HG03108 (cell line): Measurements from ENCODE around the gene FAF2.

Experiments
- ATAC-seq: cut with Tn5 transposase; IDR thresholded peaks from one replicate; pipeline ENCODE4 v1.9.1; 2021; ENCODE audit warnings: moderate library complexity; ENCODE audit not compliant: unreplicated experiment

The FAF2 gene

DNA sequence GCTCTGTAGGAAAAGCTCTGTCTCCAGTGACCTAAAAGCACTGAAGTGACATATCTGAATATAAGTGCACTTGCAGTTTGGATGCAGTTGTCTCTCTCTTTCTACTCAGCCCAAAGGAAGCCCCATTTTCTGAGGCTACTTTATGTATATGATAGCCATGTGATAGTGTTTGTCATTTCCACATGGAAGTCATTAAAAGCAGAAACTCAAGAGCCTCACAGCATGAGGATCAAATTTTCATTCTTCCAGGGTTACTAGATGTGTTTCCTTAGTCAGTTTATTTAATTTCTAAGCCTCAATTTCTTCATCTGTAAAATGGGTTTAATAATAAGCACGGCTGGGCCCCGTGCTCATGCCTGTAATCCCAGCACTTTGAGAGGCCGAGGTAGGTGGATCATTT is 52.3 kb downstream of the FAF2 start:
- no peak for ATAC-seq

DNA sequence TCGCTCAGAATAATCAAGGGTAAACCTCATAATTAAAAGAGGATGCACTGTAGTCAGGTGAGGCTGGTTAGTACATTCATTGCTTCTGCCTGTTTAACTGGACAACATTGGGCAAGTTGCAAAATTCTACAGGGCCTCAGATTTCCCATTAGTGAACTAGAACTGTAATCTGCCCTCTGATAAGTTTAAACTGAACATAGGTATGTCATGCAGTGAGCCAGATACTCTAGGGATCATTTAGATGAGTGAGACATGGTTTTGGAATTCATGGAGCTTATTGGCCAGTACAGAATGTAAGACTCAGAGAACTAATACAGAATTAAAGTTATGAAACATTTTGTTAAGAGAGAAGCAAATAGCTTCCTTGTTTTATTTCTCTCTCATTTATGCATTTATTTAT is 53.1 kb downstream of the FAF2 start:
- ATAC-seq = no peak

DNA sequence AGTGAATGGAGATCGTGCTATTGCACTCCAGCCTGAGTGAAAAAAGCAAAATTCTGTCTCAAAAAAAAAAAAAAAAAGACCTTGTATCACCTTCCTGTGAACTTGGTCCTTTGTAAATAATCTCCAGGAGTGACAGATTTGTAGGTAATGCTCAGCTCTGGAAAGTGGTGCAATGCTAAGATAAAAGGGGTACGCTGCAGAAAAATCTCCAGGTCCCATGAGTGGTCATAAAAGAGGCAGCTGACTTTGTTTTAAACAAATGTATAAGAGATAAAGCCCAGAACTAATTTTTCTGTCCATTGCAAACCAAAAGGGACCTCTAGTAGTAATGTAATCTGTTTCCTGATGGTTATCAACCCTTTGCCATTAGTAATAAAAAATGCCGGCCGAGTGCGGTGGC is 55.3 kb downstream of the FAF2 start:
- ATAC-seq = no peak

DNA sequence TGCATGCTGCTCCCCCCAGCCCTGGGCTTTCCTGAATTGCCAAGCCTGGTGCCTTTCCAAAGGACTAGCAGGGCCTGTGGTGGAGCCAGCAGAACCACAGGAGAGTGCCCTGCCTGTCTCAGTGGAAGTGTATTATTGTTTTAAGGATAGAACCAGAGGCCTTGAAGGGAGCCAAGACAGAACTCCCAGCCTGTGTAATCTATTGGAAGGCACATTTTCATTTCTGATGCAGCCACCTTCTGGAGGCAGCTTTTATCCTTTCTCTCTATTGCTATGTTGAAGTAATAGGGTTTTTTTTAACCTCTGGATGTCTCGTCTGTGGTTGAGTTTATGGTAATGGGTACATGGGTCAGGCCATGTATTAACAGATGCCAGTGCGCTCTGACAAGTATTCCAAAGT is 59.7 kb downstream of the FAF2 start:
- ATAC-seq = no peak

DNA sequence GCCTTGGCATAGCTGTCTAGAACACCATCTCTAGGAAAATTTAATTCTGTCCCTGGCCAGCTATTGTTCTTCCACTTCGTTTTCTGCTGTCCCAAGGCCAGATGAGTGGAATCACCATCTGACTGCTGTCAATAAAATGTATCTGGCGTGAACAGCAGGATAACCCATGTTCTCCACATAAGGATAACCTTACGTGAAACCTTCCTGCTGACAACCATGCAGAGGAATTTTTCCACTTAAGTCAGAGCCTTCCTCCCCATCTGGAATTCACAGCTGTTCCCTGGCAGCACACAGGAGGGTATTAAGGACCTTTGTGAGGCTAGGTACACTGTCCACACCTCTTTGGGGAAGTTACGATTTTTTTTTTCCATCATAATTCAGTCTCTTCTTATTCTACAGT is 60.4 kb downstream of the FAF2 start:
- no peak for ATAC-seq

DNA sequence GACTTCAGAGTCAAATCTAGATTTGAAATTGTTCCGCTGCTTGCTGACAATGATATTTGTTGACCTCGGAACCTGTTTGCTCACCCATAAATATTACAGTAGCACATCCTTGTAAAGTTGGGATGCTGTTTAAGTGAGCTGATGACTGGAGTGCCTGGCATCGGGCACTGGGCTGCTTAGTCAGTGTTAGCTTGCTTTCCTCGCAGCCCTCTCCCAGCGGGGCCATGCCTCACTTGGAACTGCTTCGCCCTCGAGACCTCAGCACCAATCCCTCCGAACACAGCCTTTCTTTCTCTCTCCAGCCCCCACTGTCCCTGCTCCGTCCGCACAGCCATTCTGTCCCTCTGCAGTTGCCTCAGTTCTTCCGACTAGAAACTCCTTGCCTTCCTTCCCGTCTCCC is 65.6 kb downstream of the FAF2 start:
- no peak for ATAC-seq

DNA sequence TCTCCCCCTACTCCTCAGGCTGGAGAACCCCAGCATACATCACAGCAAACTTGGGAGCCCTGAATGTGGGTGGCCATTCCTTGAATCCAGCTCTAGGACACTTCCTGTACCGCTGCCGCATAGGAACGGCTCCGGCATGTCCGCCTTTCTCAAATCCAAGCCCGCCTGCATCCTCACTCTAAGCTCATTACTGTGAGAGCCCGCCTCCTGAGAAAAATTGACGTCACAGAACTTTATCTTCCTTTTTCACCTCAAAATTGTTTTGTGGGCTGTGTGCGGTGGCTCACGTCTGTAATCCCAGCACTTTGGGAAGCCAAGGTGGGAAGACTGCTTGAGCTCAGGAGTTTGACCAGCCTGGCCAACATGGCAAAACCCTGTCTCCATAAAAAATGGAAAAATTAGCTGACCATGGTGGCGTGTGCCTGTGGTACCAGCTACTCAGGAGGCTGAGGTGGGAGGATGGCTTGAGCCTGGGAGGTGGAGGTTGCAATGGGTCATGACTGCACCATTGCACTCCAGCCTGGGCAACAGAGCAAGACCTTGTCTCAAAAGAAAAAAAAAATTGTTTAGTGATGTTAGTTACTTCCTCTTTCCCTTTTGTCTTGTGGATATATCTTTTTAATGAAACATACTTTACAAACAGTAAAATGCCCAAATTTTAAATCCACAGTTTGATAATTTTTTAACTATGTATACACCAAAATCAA is 66.2 kb downstream of the FAF2 start:
- no peak for ATAC-seq

DNA sequence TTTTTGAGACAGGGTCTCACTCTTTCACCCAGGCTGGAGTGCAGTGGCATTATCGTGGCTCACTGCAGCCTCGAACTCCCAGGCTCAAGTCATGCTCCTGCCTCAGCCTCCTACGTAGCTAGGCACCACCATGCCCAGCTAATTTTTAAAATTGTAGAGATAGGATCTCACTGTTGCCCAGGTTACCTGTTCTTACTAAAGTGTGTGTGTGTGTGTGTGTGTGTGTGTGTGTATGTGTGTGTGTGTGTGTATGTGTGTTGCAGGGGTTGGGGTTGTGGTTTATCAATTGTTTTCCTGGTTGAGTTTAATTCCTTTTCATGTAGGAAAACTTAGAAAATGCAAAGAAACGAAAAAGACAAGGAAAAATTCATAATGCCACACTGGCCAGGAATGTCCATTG is 67.2 kb downstream of the FAF2 start:
- no peak for ATAC-seq

DNA sequence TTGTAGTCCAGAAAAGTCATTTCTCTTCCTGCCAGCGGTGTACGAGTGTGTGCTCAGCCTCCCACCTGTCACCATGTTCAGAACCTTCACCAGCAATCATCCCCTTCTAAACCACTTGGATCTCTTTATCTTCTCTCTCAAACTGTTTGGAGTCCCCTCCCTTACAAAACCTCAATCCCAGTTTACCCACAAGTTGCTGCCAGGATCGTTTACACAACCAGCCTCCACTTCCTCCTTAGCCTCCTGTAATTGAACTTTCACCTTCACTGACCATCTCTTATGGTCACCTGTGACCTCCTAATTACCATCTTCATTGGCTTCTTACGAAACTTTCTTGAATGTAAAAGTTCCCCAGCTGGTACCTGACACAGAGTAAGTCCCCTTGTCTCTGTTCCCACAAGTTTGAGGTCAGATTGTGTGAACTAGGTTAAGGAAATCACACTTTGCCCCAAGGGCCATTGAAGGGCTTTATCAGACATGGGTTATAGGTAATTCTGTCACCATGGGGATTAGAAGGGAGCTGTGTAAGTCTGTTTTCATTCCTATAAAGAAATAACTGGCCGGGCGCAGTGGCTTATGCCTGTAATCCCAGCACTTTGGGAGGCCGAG is 69.0 kb downstream of the FAF2 start:
- no peak for ATAC-seq

DNA sequence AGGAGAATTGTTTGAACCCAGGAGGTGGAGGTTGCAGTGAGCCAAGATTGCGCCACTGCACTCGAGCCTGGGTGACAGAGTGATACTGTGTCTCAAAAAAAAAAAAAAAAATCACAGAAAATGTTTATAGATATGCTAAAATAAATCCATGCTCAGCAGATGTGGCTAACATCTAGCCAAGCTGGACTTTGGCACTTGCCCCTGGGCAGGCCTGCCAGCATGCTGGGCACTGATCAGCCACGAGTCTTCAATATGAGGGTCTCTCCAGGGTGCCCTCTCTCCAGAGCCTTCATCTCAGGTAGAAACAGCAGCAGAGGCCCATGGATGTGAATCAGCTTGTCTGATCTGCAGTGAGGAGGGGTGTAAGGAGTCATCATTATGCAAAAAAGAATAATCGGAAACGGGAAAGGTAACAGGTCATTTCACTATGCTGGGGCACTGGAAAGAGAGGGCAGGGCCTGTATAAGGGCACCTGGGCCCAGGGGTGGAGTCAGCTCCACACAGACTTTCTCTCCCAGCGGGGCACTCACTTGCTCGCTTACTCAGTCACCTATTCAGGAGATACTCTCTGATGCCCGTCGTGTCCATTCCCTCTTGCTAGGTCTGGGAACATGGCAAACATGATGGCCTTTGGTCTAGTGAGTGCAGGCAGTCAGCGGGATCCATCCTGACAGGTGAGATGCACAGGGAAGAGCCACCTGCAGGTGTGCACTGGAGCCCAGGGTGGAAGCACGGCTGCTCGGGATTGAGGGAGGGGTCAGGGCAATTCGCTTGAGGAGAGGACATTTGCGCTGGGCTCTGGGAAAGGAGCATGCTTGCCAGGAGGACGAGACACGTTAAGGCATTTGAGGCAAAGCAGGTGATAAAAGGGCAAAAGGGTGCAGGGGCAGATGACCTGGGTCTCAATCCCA is 71.9 kb downstream of the FAF2 start:
- no peak for ATAC-seq

DNA sequence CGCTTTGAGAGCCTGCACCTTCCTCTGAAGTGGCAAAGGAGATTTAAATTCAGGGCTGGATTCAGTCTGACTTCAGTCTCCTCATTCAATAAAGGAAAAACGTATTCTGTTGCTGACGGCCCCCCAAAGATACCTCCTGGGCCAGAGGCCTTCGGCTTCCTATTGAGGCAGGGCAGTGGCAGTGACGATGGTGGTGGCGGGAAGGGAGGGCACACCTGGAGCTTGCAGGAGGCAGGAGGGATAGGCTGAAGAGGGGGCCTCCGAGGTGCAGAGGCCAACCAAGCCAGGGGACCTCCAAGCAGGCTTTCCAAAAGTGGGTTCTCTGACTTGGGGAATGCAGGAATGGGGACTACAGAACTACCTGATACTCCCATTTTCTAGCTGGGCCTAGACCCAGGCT is 73.1 kb downstream of the FAF2 start:
- no peak for ATAC-seq

DNA sequence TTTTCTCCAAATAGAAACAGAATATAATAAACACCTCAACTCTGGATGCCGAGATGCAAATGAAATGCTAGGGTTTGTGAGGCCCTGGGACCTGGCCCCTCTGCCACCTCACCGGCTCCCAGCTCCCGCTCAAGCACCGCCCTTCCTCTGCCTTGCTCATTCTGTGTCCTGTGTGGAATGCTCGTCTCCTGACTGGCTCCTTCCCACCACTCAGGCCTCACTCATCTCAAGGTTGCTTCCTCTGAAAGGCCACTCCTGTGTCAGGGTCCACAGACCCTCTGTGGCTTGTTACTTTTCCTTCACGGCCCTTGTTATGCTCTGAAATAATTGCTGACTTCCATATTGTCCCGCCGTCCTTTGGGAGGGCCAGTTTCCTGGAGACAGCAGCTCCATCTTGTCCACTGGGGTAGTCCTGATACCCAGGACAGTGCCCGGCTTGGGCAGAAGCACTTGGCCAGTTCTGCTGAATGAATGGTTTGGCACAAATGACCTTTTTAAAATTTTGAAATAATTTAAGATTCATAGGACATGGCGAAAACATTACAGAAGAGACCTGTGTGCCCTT is 73.6 kb downstream of the FAF2 start:
- no peak for ATAC-seq

DNA sequence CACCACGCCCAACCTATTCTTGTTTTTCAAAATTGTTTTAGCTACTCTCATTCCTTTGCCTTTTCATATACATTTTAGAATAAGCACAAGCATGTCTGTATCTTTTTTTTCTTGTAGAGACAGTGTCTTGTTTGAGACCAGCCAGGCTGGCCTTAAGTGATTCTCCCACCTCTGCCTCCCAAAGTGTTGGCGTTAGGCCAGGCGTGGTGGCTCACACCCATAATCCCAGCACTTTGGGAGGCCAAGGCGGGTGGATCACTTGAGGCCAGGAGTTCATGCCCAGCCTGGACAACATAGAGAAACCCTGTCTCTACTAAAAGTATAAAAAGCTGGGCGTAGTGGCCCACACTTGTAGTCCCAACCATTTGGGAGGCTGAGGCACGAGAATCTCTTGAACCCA is 76.0 kb downstream of the FAF2 start:
- ATAC-seq = no peak

DNA sequence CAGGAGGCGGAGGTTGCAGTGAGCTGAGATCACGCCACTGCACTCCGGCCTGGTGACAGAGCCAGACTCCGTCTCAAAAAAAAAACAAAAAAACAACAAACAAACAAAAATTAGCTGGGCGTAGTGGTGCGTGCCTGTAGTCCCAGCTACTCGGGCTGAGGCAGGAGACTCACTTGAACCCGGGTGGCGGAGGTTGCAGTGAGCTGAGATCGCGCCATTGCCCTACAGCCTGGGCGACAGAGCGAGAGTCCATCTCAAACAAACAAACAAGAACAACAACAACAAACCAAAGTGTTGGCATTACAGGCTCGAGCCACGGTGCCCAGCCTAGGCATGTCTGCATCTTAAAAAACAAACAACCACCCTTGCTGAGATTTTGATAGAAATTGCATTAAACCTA is 76.8 kb downstream of the FAF2 start:
- no peak for ATAC-seq

DNA sequence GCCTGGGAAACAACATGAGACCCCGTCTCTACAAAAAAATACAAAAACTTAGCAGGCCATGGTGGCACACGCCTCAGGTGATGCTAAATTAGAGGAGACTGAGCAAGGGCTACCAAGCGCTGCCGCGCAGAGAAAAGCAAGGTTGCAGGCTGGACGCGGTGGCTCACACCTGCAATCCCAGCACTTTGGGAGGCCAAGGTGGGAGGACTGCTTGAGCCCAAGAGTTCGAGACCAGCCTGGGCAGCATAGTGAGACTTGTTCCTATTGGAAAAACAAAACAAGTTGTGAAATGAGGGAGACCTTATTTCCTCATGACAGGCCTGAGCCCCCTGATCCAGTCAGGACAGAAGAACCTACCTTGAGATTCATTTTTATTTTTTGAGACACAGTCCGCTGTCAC is 77.5 kb downstream of the FAF2 start:
- no peak for ATAC-seq

DNA sequence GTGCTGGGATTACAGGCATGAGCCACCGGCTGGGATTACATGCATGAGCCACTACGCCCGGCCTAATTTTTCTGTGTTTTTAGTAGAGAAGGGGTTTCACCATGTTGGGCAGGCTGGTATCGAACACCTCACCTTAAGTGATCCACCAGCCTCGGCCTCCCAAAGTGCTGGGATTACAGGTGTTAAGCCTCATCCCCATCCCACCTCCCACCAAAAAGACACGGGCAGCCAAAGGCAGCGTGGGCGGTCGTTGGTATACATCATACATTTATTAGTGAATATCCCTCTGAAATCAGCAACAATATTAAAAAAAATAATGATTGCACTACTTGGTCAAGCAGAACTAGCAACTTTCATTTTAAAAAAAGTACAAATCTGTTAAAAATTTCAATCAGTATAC is 78.3 kb downstream of the FAF2 start:
- ATAC-seq = no peak

DNA sequence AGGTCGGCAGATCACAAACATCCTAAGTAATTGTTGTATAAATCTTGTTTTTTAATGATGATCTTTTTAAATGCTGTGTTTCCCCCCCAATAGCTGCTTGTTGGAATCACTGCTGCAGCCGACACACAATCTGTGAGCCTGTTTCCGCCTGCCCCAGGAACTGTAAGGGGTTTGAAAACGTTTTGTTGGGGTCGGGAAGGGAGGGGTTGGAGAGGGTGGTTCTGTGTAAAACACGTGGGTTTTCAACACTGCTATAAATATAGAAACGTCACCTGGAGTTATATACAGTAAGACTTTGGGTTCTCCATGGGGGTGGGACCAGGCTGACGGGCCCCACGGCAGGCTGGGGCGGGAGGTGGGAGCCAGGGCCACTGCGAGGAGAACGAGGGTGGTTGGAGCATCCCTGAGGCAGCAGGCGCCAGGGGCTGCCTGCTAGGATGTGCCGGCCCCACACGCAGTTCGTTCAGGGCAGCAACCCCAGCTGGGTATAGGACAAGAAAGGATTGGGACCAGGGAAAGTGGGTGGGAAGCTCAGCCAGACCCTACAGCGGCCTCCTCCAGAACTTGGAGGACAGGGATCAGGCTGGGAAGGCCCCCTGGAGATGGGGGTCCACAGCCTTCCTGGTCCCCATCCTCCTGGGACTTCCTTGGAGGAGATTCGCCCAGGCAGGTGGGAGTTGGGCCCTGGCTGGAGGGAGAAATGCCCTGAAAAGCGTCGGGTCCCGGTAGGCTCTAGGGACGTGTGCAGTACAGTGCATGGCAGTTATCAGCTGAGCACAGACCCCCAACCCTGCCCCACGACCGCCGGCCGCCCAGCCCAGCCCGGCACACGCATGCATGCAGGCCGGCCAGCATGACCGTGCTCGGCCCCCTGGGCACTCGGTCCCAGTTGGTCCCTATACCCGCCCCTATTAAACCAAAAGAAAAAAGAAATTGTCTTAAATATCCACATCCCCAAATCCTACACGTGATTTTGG is 79.3 kb downstream of the FAF2 start:
- no peak for ATAC-seq

DNA sequence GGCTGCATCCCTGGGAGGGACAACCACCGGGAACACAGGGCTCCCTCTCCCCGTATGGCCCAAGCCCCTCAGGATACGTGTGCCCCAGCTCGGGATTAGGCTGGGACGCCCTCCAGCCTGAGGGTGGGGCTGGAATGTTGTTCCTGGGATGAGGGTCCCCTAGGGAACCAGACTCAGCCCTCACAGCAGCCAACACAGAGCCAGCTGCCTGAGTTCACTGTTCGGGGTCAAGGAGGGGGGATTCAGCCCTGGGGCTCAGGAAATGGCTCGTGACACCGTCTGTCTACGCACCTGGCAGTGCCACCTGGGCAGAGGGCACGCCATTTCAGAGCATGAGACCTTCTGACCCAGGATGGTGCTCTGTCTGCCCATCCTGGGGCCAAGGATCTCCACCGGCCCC is 80.1 kb downstream of the FAF2 start:
- no peak for ATAC-seq

DNA sequence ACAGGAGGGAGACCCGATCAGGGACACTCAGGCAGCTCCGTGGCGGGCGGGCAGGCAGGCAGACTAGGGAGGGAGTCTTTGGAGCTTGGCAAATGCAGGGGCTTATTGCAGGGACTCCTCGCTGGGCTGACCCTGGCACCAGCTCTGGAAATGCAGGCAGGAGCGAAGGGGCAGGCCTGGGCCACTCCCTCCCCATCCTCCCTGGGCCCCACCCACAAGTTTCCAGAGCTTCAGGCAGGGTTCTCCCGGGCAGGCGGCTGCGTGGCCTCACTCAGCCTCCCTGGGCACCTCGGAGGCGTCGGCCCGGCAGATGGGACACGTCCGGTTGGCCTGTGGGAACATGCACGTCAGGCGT is 80.6 kb downstream of the FAF2 start:
- ATAC-seq = no peak

DNA sequence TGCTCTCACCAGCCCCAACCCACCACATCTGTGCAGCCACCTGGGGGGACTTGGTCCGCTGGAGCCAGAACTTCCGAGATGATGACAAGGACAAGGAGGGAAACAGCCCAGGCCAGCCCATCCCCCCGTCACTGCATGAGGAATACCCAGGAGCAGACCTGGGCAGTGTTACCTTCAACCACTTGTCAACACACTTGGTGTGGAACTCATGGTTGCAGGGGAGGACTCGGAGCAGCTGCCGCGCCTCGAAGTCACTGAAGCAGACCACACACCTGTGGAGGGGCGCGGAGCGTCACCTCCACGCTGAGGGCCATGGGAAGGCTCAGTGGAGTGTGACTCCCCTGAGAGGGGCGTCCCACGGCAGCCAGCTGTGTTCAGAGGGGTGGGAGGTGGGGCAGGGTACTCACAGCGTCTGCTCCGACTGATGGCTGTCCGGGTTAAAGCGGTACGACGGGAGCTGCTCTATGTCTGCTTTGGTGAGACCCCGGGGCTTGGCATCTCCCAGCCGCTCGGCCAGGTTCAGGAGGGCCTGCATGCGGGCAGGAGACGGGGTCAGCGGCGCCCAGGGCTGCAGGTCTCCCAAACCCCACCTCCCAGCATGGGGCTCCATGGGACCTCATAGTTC is 81.0 kb downstream of the FAF2 start:
- no peak for ATAC-seq
